ENCODE measurements around the gene TUBB1. TPM values are rescaled to one million over a fixed set of nuclear protein-coding genes. Genes with fewer than 3 reads are reported as not detected.
A peak's percentile ranks its signal among the peaks of the same experiment; 100 is the strongest.

Gene TUBB1
- total RNA-seq, 2 experiments from 2014 or later = not detected

- H3K36me3 Mint-ChIP-seq (ENCODE audit: low read depth) = peaks cover 4% of the 10 kb centered on the region
- intact Hi-C loops (cut with micrococcal nuclease) = no loop called here
- H3K27ac Mint-ChIP-seq = peak overlapping the region; percentile 71
- ChIA-PET CTCF (no interaction called here), POLR2A (interaction anchor here (0.6 kb wide), 1 partner anchor 10 kb away, joined by 3 read pairs; no protein-coding TSS in a partner anchor)
- no peaks in the 10 kb centered on the region for H3K9me3 Mint-ChIP-seq
- peaks cover 28% of the 10 kb centered on the region for H3K4me1 Mint-ChIP-seq (ENCODE audit: low read depth)
- TF ChIP-seq, protein P1, sequence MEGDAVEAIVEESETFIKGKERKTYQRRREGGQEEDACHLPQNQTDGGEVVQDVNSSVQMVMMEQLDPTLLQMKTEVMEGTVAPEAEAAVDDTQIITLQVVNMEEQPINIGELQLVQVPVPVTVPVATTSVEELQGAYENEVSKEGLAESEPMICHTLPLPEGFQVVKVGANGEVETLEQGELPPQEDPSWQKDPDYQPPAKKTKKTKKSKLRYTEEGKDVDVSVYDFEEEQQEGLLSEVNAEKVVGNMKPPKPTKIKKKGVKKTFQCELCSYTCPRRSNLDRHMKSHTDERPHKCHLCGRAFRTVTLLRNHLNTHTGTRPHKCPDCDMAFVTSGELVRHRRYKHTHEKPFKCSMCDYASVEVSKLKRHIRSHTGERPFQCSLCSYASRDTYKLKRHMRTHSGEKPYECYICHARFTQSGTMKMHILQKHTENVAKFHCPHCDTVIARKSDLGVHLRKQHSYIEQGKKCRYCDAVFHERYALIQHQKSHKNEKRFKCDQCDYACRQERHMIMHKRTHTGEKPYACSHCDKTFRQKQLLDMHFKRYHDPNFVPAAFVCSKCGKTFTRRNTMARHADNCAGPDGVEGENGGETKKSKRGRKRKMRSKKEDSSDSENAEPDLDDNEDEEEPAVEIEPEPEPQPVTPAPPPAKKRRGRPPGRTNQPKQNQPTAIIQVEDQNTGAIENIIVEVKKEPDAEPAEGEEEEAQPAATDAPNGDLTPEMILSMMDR (IDR thresholded peaks at IDR 0.05) = no peak
- no peak for ATAC-seq
- peak overlapping the region; percentile 75 for H3K4me3 Mint-ChIP-seq
- no peaks in the 10 kb centered on the region for H3K27me3 Mint-ChIP-seq
- DNase-seq = peak; percentile 75
These were observed 14.8 kb upstream of the TUBB1 start for GRCh38 chr20:59004493-59004762.

- DNase-seq (peak; percentile 79), ATAC-seq (peak; percentile 70)
- TF ChIP-seq, protein P1 (IDR thresholded peaks at IDR 0.05) = no peak
- H3K27me3 Mint-ChIP-seq = no peaks in the 10 kb centered on the region
- peak overlapping the region; percentile 75 for H3K4me3 Mint-ChIP-seq
- H3K27ac Mint-ChIP-seq = peak overlapping the region; percentile 71
- ChIA-PET POLR2A (interaction anchor here (0.6 to 2.1 kb wide), 2 partner anchors 9 kb away, joined by 3 to 5 read pairs; no protein-coding TSS in a partner anchor), CTCF (no interaction called here)
- peaks cover 28% of the 10 kb centered on the region for H3K4me1 Mint-ChIP-seq (ENCODE audit: low read depth)
- intact Hi-C loops (cut with micrococcal nuclease) = no loop called here
- no peaks in the 10 kb centered on the region for H3K9me3 Mint-ChIP-seq
- peaks cover 4% of the 10 kb centered on the region for H3K36me3 Mint-ChIP-seq (ENCODE audit: low read depth)
These were observed 14.3 kb upstream of the TUBB1 start for GRCh38 chr20:59004763-59005522.

GRCh38 chr20:59005523-59006166, 13.6 kb upstream of the TUBB1 start:
- ATAC-seq (no peak), DNase-seq (no peak)
- H3K4me3 Mint-ChIP-seq = peak overlapping the region; percentile 75
- no peaks in the 10 kb centered on the region for H3K27me3 Mint-ChIP-seq
- TF ChIP-seq, protein P1 (IDR thresholded peaks at IDR 0.05) = no peak
- intact Hi-C loops (cut with micrococcal nuclease) = no loop called here
- peaks cover 4% of the 10 kb centered on the region for H3K36me3 Mint-ChIP-seq (ENCODE audit: low read depth)
- peaks cover 28% of the 10 kb centered on the region for H3K4me1 Mint-ChIP-seq (ENCODE audit: low read depth)
- no peaks in the 10 kb centered on the region for H3K9me3 Mint-ChIP-seq
- ChIA-PET POLR2A (interaction anchor here (2.1 kb wide), 1 partner anchor 10 kb away, joined by 5 read pairs; no protein-coding TSS in a partner anchor), CTCF (no interaction called here)
- H3K27ac Mint-ChIP-seq = peak overlapping the region; percentile 71

DNA sequence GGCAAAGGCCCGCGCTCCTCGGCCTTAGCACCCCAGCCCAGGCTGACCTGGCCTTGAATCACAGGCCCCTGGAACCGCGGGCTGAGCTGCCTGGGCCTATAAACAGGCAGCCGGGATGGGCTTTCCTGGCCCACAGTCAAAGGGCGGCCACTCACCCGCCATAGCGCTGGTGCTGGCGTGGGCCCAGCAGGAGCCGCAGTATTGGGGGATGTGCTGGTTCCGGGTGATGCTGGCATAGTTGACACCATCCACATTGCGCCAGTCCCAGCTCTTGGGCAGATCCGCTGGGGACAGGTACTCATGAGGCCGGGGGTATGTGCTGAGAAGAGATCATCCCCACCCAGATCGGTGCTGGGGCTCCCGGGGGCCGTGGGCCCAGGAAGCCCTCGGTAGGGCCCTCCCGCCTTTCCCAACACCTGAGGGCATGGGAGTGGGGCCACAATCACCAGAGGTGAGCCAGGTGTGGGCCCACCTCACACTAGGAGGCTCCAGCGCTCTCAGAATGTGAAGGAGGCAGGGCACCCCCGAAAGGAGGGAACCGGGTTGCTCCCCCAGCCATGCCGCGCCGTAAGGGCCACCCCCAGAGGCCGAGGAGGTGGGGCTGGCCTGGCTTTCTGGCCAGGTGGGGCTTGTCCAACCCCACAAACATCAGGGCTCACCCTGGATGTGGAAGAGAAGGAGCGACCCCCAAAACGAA, 12.9 kb upstream of the TUBB1 start:
- Mint-ChIP-seq H3K4me3 (peak overlapping the region; percentile 75), H3K4me1 (ENCODE audit: low read depth) (peaks cover 31% of the 10 kb centered on the region), H3K27ac (peak overlapping the region; percentile 20), H3K27me3 (no peaks in the 10 kb centered on the region), H3K9me3 (no peaks in the 10 kb centered on the region), H3K36me3 (ENCODE audit: low read depth) (peaks cover 4% of the 10 kb centered on the region)
- ChIA-PET CTCF (no interaction called here), POLR2A (interaction anchor here (2.1 kb wide), 1 partner anchor 10 kb away, joined by 5 read pairs; no protein-coding TSS in a partner anchor)
- intact Hi-C loops (cut with micrococcal nuclease) = no loop called here
- ATAC-seq = peak; percentile 4
- TF ChIP-seq, protein P1 (IDR thresholded peaks at IDR 0.05) = no peak
- DNase-seq = no peak
